Right cardiac atrium (tissue), 5 donors: ENCODE data around the gene RRBP1. TPM values are rescaled to one million over a fixed set of nuclear protein-coding genes. Genes with fewer than 3 reads are reported as not detected.

ENCODE experiments used
- ATAC-seq, 2 donors: fragments of 200-7000 bp; cut with Tn5 transposase; one replicate each; pipeline versions ENCODE4 v1.8.0 to v1.9.1; 2020; ENCODE audit warnings: moderate library complexity in 2 of 2, mild to moderate bottlenecking in 1 of 2
- DNase-seq, 3 donors: peaks; one replicate each; pipeline ENCODE4 v3.0.0-alpha.2; 2020
- H3K27ac ChIP-seq: one replicate; pipeline ENCODE4 v1.5.1; 2013; ENCODE audit warnings: mild to moderate bottlenecking, low read length, control low read depth, moderate library complexity
- H3K27me3 ChIP-seq: one replicate; pipeline ENCODE4 v1.6.1; 2013; ENCODE audit not compliant: control insufficient read depth, insufficient read depth
- H3K4me1 ChIP-seq: one replicate; pipeline ENCODE4 v1.6.1; 2013; ENCODE audit warnings: low read length; ENCODE audit not compliant: control insufficient read depth, insufficient read depth
- H3K4me3 ChIP-seq: one replicate; pipeline ENCODE4 v1.5.1; 2013; ENCODE audit warnings: low read length, control low read depth
- H3K9me3 ChIP-seq: one replicate; pipeline ENCODE4 v1.6.1; 2013; ENCODE audit warnings: low read length; ENCODE audit not compliant: control insufficient read depth
- WGBS: extraction: QIAGEN DNeasy Blood & Tissue Kit; methylation state at CpG from one replicate; pipeline ENCODE4 v1.1.7; 2013; 5-methylcytosine and 5-hydroxymethylcytosine counted together
- intact Hi-C, 4 donors: fragments of 100-400 bp; cut with DNase I; formaldehyde crosslinking; loops; one replicate each; pipeline versions ENCODE4 v1.11.0 to v1.14.0; 2022 to 2023
- polyA plus RNA-seq: library from polyadenylated mRNA; stranded (reverse); fragments of 200-250 nt; gene quantifications from one replicate; pipeline ENCODE4 v1.2.3, GENCODE V29; 2013
- total RNA-seq, 4 donors: library from RNA; stranded (reverse); fragmentation: NEBNext Ultra II Directional; extraction: Animal tissue kit (Norgen Biotek cat#: 25700); gene quantifications; one replicate each; pipeline ENCODE4 v1.2.1, GENCODE V29; 2021
- donor health status: healthy with polysubstance abuse.
- donor health status: DM: no; HTN: yes; CAD: no.
- donor health status: DM: no; HTN: no; CAD: no.
- donor health status: DM: no; HTN: yes; CAD: no; lungs with severe emphysema.
- donor health status: DM: yes; HTN: yes; CAD: no.

The RRBP1 gene
- total and polyA plus RNA-seq, 5 donors, result 38.2 to 120 (median 55.6) TPM

GRCh38 chr20:17648791-17649730, 33.0 kb downstream of the RRBP1 start:
- Histone ChIP-seq H3K9me3 (no peaks in the 10 kb centered on the region), H3K27me3 (no peaks in the 10 kb centered on the region), H3K27ac (no peak overlapping the region), H3K4me1 (peaks cover 29% of the 10 kb centered on the region), H3K4me3 (no peak overlapping the region)
- ATAC-seq, result peak in 1 of 2 donors; percentile 32
- WGBS, result 50% methylated on average over 20 of the region's 20 CpGs
- DNase-seq, result peak in 2 of 3 donors; percentile 74 to 77
- intact Hi-C loops, result no loop called here

GRCh38 chr20:17648315-17648646, 33.8 kb downstream of the RRBP1 start:
- H3K27ac ChIP-seq, result peak overlapping the region; percentile 32
- H3K4me3 ChIP-seq, result no peak overlapping the region
- H3K9me3 ChIP-seq, result no peaks in the 10 kb centered on the region
- peaks cover 36% of the 10 kb centered on the region for H3K4me1 ChIP-seq
- WGBS, result 43% methylated on average over 10 of the region's 10 CpGs
- intact Hi-C loops, result no loop called here
- H3K27me3 ChIP-seq, result no peaks in the 10 kb centered on the region
- DNase-seq (peak in 2 of 3 donors; percentile 75 to 81), ATAC-seq (peak; percentile 16 to 37)

GRCh38 chr20:17647391-17648314, 34.4 kb downstream of the RRBP1 start:
- intact Hi-C loops, result no loop called here
- ATAC-seq (no peak), DNase-seq (peak in 1 of 3 donors; percentile 41)
- H3K27me3 ChIP-seq, result no peaks in the 10 kb centered on the region
- no peaks in the 10 kb centered on the region for H3K9me3 ChIP-seq
- peaks cover 38% of the 10 kb centered on the region for H3K4me1 ChIP-seq
- H3K27ac ChIP-seq, result peak overlapping the region; percentile 86
- H3K4me3 ChIP-seq, result no peak overlapping the region
- 71% methylated on average over 20 of the region's 20 CpGs for WGBS

- intact Hi-C loops, result no loop called here
- H3K4me3 ChIP-seq, result no peak overlapping the region
- peak overlapping the region; percentile 86 for H3K27ac ChIP-seq
- DNase-seq (peak in 1 of 3 donors; percentile 42), ATAC-seq (no peak)
- H3K4me1 ChIP-seq, result peaks cover 44% of the 10 kb centered on the region
- 58% methylated on average over 5 of the region's 5 CpGs for WGBS
- no peaks in the 10 kb centered on the region for H3K27me3 ChIP-seq
- no peaks in the 10 kb centered on the region for H3K9me3 ChIP-seq
These were observed 35.1 kb downstream of the RRBP1 start for GRCh38 chr20:17646961-17647301.

GRCh38 chr20:17646209-17646960, 35.7 kb downstream of the RRBP1 start:
- no peak overlapping the region for H3K4me3 ChIP-seq
- intact Hi-C loops, result no loop called here
- peaks cover 44% of the 10 kb centered on the region for H3K4me1 ChIP-seq
- H3K27me3 ChIP-seq, result no peaks in the 10 kb centered on the region
- DNase-seq, result peak in 1 of 3 donors; percentile 66
- H3K9me3 ChIP-seq, result no peaks in the 10 kb centered on the region
- WGBS, result 50% methylated on average over 14 of the region's 14 CpGs
- peak overlapping the region; percentile 86 for H3K27ac ChIP-seq
- peak; percentile 26 to 32 for ATAC-seq

GRCh38 chr20:17645546-17646208, 36.4 kb downstream of the RRBP1 start:
- H3K27me3 ChIP-seq, result no peaks in the 10 kb centered on the region
- 75% methylated on average over 10 of the region's 10 CpGs for WGBS
- no peaks in the 10 kb centered on the region for H3K9me3 ChIP-seq
- no peak for ATAC-seq
- peak in 1 of 3 donors; percentile 50 for DNase-seq
- peak overlapping the region; percentile 86 for H3K27ac ChIP-seq
- intact Hi-C loops, result no loop called here
- peaks cover 44% of the 10 kb centered on the region for H3K4me1 ChIP-seq
- no peak overlapping the region for H3K4me3 ChIP-seq

GRCh38 chr20:17645010-17645409, 37.0 kb downstream of the RRBP1 start:
- no peaks in the 10 kb centered on the region for H3K27me3 ChIP-seq
- WGBS, result 94% methylated on average over 14 of the region's 14 CpGs
- peaks cover 40% of the 10 kb centered on the region for H3K4me1 ChIP-seq
- no peaks in the 10 kb centered on the region for H3K9me3 ChIP-seq
- H3K4me3 ChIP-seq, result no peak overlapping the region
- H3K27ac ChIP-seq, result peak overlapping the region; percentile 48
- DNase-seq, result peak in 1 of 3 donors; percentile 55
- intact Hi-C loops, result no loop called here
- no peak for ATAC-seq

- peak overlapping the region; percentile 22 for H3K27ac ChIP-seq
- peak in 2 of 3 donors; percentile 64 to 79 for DNase-seq
- peak; percentile 14 to 43 for ATAC-seq
These were observed 37.6 kb downstream of the RRBP1 start for GRCh38 chr20:17644451-17644850.

GRCh38 chr20:17643531-17644188, 38.4 kb downstream of the RRBP1 start:
- peak; percentile 43 to 67 (median 54) for DNase-seq
- Histone ChIP-seq H3K4me3 (no peak overlapping the region), H3K9me3 (no peaks in the 10 kb centered on the region), H3K27ac (peak overlapping the region; percentile 71), H3K4me1 (peaks cover 38% of the 10 kb centered on the region), H3K27me3 (no peaks in the 10 kb centered on the region)
- intact Hi-C loops, result no loop called here
- peak; percentile 23 to 32 for ATAC-seq
- WGBS, result 55% methylated on average over 10 of the region's 10 CpGs

More at GRCh38 chr20:17644451-17644850, 37.6 kb downstream of the RRBP1 start:
- Histone ChIP-seq H3K9me3 (no peaks in the 10 kb centered on the region), H3K4me1 (peaks cover 38% of the 10 kb centered on the region), H3K27me3 (no peaks in the 10 kb centered on the region), H3K4me3 (no peak overlapping the region)
- WGBS, result 60% methylated on average over 13 of the region's 13 CpGs
- intact Hi-C loops, result no loop called here
